GDM1 (cell line): ENCODE measurements around the gene MMP24.
"Not testable (repeated sequence)": the region's sequence is repeated elsewhere in the genome, so short reads cannot be mapped to it uniquely, and the experiment has no call there.

Source experiments
- DNase-seq: peaks from one replicate; lab custom pipeline; 2025; lab: John Stamatoyannopoulos, UW

The MMP24 gene

GRCh38 chr20:35216541-35216940 is 9.9 kb upstream of the MMP24 start:
- DNase-seq, result no peak

- DNase-seq, result no peak
Measured at GRCh38 chr20:35223941-35224340, 2.5 kb upstream of the MMP24 start.

- no peak for DNase-seq
Measured at GRCh38 chr20:35224536-35224935, 2.0 kb upstream of the MMP24 start.

- no peak for DNase-seq
Measured at GRCh38 chr20:35225319-35226125, 968 bp upstream of the MMP24 start.

GRCh38 chr20:35226884-35227681 is 593 bp downstream of the MMP24 start:
- peak; percentile 17 for DNase-seq

- no peak for DNase-seq
Measured at GRCh38 chr20:35232575-35232974, 6.1 kb downstream of the MMP24 start.

GRCh38 chr20:35235881-35236280 is 9.4 kb downstream of the MMP24 start:
- DNase-seq, result no peak

- no peak for DNase-seq
Measured at GRCh38 chr20:35237486-35237885, 11.0 kb downstream of the MMP24 start.

GRCh38 chr20:35238170-35238569 is 11.7 kb downstream of the MMP24 start:
- DNase-seq, result peak; percentile 37

GRCh38 chr20:35238735-35239134 is 12.2 kb downstream of the MMP24 start:
- no peak for DNase-seq

GRCh38 chr20:35240083-35240810 is 13.8 kb downstream of the MMP24 start:
- no peak for DNase-seq

- DNase-seq, result no peak
Measured at GRCh38 chr20:35240811-35241293, 14.4 kb downstream of the MMP24 start.

GRCh38 chr20:35243317-35243716 is 16.8 kb downstream of the MMP24 start:
- no peak for DNase-seq

- DNase-seq, result no peak
Measured at GRCh38 chr20:35243986-35244385, 17.5 kb downstream of the MMP24 start.

- no peak for DNase-seq
Measured at GRCh38 chr20:35246723-35247122, 20.2 kb downstream of the MMP24 start.

GRCh38 chr20:35248641-35249475 is 22.4 kb downstream of the MMP24 start:
- DNase-seq, result no peak

- DNase-seq, result no peak
Measured at GRCh38 chr20:35251613-35251940, 25.1 kb downstream of the MMP24 start.

- no peak for DNase-seq
Measured at GRCh38 chr20:35252037-35252461, 25.6 kb downstream of the MMP24 start.

GRCh38 chr20:35252598-35252997 is 26.1 kb downstream of the MMP24 start:
- DNase-seq, result not testable (repeated sequence)

GRCh38 chr20:35253010-35253409 is 26.5 kb downstream of the MMP24 start:
- no peak for DNase-seq

- DNase-seq, result no peak
Measured at GRCh38 chr20:35254448-35254999, 28.0 kb downstream of the MMP24 start.
